ENCODE results near the gene ACBD3.

The ACBD3 gene

DNA sequence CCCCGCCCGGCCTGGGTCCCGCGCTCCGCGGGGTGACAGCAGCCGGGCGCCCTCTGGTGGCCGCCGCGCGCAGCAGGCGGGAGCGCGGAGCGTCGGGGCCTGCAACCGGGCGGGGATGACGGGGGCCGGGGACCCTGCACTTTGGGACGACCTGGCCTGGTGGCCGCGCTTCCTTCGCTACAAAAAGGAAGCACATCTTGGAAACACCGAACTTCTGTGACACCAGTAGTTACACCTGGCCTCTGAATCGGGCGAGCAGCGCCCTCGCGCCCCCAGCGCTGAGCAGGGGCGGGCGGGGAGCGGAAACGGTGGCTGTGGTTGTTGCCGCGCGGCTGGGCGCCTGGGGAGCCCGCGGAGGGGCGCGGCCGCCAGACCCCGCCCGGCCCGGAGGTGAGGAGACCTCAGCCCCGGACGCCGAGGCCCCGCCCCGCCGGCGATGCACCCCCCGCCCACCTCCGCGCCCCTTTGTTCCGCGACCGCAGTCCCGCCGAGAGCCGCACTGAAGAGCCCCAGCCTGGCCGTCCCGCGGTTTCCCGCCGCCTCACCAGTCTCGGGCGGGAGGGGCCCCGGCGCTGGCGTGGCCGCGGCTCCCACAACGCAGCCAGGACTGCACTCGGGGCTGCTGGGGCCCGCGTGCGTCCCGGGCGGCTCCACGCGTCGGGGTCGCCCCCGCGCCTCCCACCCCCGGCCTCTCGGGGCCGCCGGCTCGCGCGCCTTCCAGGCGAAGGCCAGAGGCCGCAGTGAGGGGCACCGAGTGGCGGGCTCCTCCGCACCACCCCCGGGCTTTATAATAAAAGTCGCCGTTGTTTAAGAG, 64.7 kb downstream of the ACBD3 start:
- H3K4me3 ChIP-seq (ENCODE audit: low read depth, low read length): peak overlapping the region; percentile 47
- peak; percentile 85 for DNase-seq (ENCODE audit: low read depth)
- peak; percentile 44 for TF ChIP-seq MYC (IDR thresholded peaks at IDR 0.05; ENCODE audit: low read depth, low read length)
- TF ChIP-seq POLR2A (IDR thresholded peaks at IDR 0.05; ENCODE audit: extremely low read depth, insufficient read length): peak; percentile 23
- TF ChIP-seq CTCF (IDR thresholded peaks at IDR 0.05; ENCODE audit: low read depth, low read length): peak; percentile 18
- TF ChIP-seq, protein P1, sequence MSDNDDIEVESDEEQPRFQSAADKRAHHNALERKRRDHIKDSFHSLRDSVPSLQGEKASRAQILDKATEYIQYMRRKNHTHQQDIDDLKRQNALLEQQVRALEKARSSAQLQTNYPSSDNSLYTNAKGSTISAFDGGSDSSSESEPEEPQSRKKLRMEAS (IDR thresholded peaks at IDR 0.05; ENCODE audit: low read depth, low read length): peak; percentile 5; the same call in 1 of the 2 replicates

DNA sequence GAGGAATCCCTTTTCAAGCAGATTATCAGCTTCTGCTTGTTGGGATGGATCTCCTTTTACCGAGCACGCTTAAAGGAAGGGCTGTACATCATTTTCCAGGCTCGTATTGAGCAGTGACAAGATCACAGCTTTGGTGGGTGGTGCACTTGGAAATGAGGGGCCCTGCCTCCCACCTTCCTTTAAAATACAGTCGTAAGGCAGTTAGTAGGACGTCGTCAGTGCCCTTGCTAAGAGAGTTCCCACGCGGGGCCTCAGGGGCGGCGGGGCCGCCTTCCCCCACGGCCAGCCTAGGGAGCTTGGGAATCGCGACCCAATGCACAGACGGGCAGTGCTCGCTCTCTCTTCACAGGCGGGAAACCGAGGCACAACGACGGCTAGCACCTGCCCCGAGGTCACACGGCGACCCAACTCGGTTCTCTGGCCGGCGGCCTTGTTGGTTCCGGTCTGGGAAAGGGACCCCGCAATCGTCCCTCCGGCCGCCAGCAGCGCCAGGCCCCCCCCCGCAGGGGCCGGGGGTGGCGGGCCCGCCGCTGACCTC, 65.4 kb downstream of the ACBD3 start:
- TF ChIP-seq CTCF (IDR thresholded peaks at IDR 0.05; ENCODE audit: low read depth, low read length) (no peak), POLR2A (IDR thresholded peaks at IDR 0.05; ENCODE audit: extremely low read depth, insufficient read length) (no peak)
- TF ChIP-seq, protein P1 (IDR thresholded peaks at IDR 0.05; ENCODE audit: low read depth, low read length): 0 out of 2 replicates have a peak, but pooled peaks have one; percentile 2
- H3K4me3 ChIP-seq (ENCODE audit: low read depth, low read length): peak overlapping the region; percentile 42
- DNase-seq (ENCODE audit: low read depth): no peak

DNA sequence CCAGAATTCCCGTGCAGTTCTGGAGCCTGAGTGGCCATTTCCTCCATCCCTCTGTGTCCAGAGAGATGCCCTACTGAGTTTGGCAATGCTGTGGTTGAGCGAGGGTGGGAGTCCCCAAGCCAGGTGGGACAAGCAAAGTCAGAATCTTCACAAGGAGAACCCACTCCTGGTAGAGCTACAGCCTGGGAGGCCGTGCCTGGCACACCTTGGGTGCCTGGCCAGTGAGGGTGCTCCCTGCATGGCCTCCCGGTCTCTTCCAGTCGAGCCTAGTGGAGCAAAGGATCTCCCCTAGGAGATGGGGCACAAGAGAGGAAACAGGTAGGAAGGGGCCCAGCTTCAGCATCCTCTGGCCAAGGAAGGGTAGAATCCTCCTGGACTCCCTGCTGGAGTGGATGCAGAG, 66.1 kb downstream of the ACBD3 start:
- TF ChIP-seq, protein P1 (IDR thresholded peaks at IDR 0.05; ENCODE audit: low read depth, low read length): no peak
- no peak for TF ChIP-seq MYC (IDR thresholded peaks at IDR 0.05; ENCODE audit: low read depth, low read length)
- no peak for TF ChIP-seq POLR2A (IDR thresholded peaks at IDR 0.05; ENCODE audit: extremely low read depth, insufficient read length)
- DNase-seq (ENCODE audit: low read depth): no peak

GRCh38 chr1:226119169-226119568, 67.4 kb downstream of the ACBD3 start:
- DNase-seq (ENCODE audit: low read depth): no peak
- TF ChIP-seq, protein P1 (IDR thresholded peaks at IDR 0.05; ENCODE audit: low read depth, low read length): no peak
- no peak for TF ChIP-seq CTCF (IDR thresholded peaks at IDR 0.05; ENCODE audit: low read depth, low read length)
- TF ChIP-seq MYC (IDR thresholded peaks at IDR 0.05; ENCODE audit: low read depth, low read length): no peak
- no peak for TF ChIP-seq POLR2A (IDR thresholded peaks at IDR 0.05; ENCODE audit: extremely low read depth, insufficient read length)
- H3K4me3 ChIP-seq (ENCODE audit: low read depth, low read length): no peak overlapping the region

More for the DNA sequence above, 66.1 kb downstream of the ACBD3 start:
- no peak overlapping the region for H3K4me3 ChIP-seq (ENCODE audit: low read depth, low read length)

GRCh38 chr1:226118357-226118756, 68.2 kb downstream of the ACBD3 start:
- DNase-seq (ENCODE audit: low read depth): no peak
- TF ChIP-seq POLR2A (IDR thresholded peaks at IDR 0.05; ENCODE audit: extremely low read depth, insufficient read length): no peak
- no peak for TF ChIP-seq CTCF (IDR thresholded peaks at IDR 0.05; ENCODE audit: low read depth, low read length)
- no peak for TF ChIP-seq MYC (IDR thresholded peaks at IDR 0.05; ENCODE audit: low read depth, low read length)
- TF ChIP-seq, protein P1 (IDR thresholded peaks at IDR 0.05; ENCODE audit: low read depth, low read length): no peak
- H3K4me3 ChIP-seq (ENCODE audit: low read depth, low read length): no peak overlapping the region

DNA sequence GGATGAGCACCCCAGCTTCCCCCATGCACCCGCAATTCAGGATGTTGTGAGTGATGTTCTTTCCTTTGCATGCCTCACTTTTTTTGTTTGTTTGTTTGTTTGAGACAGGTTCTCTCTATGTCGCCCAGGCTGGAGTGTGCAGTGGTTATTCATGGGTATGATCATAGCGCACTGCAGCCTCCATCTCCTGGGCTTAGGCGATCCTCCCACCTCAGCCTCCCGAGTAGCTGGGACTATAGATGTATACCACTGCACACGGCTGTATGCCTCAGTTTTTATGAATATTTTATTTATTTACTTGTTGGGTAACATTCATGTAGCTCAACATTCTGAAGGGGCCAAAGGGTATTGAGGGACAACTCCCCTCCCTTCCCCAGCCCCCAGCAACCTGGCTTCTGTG, 69.2 kb downstream of the ACBD3 start:
- TF ChIP-seq, protein P1 (IDR thresholded peaks at IDR 0.05; ENCODE audit: low read depth, low read length): no peak
- TF ChIP-seq CTCF (IDR thresholded peaks at IDR 0.05; ENCODE audit: low read depth, low read length) (no peak), MYC (IDR thresholded peaks at IDR 0.05; ENCODE audit: low read depth, low read length) (no peak), POLR2A (IDR thresholded peaks at IDR 0.05; ENCODE audit: extremely low read depth, insufficient read length) (no peak)
- no peak for DNase-seq (ENCODE audit: low read depth)
- H3K4me3 ChIP-seq (ENCODE audit: low read depth, low read length): no peak overlapping the region

Measured in NB4 (cell line).